Measurements from ENCODE around the gene ZNF865.
A peak's percentile ranks its signal among the peaks of the same experiment; 100 is the strongest.

The ZNF865 gene

GRCh38 chr19:55611300-55611982 lies 6.0 kb downstream of the ZNF865 start:
- Histone ChIP-seq H2AFZ (ENCODE audit: low read length) (no peak overlapping the region), H3K9me3 (ENCODE audit: low read length) (no peaks in the 10 kb centered on the region), H3K27me3 (ENCODE audit: insufficient read depth, low read length) (no peaks in the 10 kb centered on the region), H3K27ac (ENCODE audit: low read depth, low read length, poor library complexity, severe bottlenecking) (no peak overlapping the region), H3K36me3 (ENCODE audit: insufficient read depth, low read length) (peaks cover 35% of the 10 kb centered on the region), H3K9me2 (ENCODE audit: low read depth, low read length) (no peaks in the 10 kb centered on the region), H3F3A (ENCODE audit: insufficient read depth, low read length) (no peaks in the 10 kb centered on the region), H3K79me2 (ENCODE audit: insufficient read depth, low read length) (no peaks in the 10 kb centered on the region), H3K4me3 (ENCODE audit: low read depth, low read length, poor library complexity, severe bottlenecking) (no peak overlapping the region), H3K9ac (ENCODE audit: low read length) (no peak overlapping the region), H3K4me1 (ENCODE audit: insufficient read depth, low read length, severe bottlenecking) (peaks cover 5% of the 10 kb centered on the region), H3K4me2 (ENCODE audit: low read length) (no peak overlapping the region), H4K20me1 (ENCODE audit: insufficient read depth, low read length) (no peaks in the 10 kb centered on the region)
- TF ChIP-seq, protein P1, sequence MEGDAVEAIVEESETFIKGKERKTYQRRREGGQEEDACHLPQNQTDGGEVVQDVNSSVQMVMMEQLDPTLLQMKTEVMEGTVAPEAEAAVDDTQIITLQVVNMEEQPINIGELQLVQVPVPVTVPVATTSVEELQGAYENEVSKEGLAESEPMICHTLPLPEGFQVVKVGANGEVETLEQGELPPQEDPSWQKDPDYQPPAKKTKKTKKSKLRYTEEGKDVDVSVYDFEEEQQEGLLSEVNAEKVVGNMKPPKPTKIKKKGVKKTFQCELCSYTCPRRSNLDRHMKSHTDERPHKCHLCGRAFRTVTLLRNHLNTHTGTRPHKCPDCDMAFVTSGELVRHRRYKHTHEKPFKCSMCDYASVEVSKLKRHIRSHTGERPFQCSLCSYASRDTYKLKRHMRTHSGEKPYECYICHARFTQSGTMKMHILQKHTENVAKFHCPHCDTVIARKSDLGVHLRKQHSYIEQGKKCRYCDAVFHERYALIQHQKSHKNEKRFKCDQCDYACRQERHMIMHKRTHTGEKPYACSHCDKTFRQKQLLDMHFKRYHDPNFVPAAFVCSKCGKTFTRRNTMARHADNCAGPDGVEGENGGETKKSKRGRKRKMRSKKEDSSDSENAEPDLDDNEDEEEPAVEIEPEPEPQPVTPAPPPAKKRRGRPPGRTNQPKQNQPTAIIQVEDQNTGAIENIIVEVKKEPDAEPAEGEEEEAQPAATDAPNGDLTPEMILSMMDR (IDR thresholded peaks at IDR 0.05; ENCODE audit: low read length), result no peak
- TF ChIP-seq EZH2 (IDR thresholded peaks at IDR 0.05; ENCODE audit: borderline replicate concordance, low read length), result no peak

- no peak overlapping the region for H3K9ac ChIP-seq (ENCODE audit: low read length)
- H3K4me1 ChIP-seq (ENCODE audit: insufficient read depth, low read length, severe bottlenecking), result no peaks in the 10 kb centered on the region
- no peaks in the 10 kb centered on the region for H3K79me2 ChIP-seq (ENCODE audit: insufficient read depth, low read length)
- H3K36me3 ChIP-seq (ENCODE audit: insufficient read depth, low read length), result peaks cover 34% of the 10 kb centered on the region
- no peaks in the 10 kb centered on the region for H3F3A ChIP-seq (ENCODE audit: insufficient read depth, low read length)
- no peak overlapping the region for H3K4me2 ChIP-seq (ENCODE audit: low read length)
- H4K20me1 ChIP-seq (ENCODE audit: insufficient read depth, low read length), result no peaks in the 10 kb centered on the region
- peak overlapping the region; percentile 14 for H3K27ac ChIP-seq (ENCODE audit: low read depth, low read length, poor library complexity, severe bottlenecking)
- H3K9me3 ChIP-seq (ENCODE audit: low read length), result no peaks in the 10 kb centered on the region
- TF ChIP-seq EZH2 (IDR thresholded peaks at IDR 0.05; ENCODE audit: borderline replicate concordance, low read length), result no peak
- TF ChIP-seq, protein P1 (IDR thresholded peaks at IDR 0.05; ENCODE audit: low read length), result no peak
- no peaks in the 10 kb centered on the region for H3K27me3 ChIP-seq (ENCODE audit: insufficient read depth, low read length)
- no peaks in the 10 kb centered on the region for H3K9me2 ChIP-seq (ENCODE audit: low read depth, low read length)
- no peak overlapping the region for H2AFZ ChIP-seq (ENCODE audit: low read length)
- no peak overlapping the region for H3K4me3 ChIP-seq (ENCODE audit: low read depth, low read length, poor library complexity, severe bottlenecking)
Observed at GRCh38 chr19:55611983-55612645, 6.7 kb downstream of the ZNF865 start.

- Histone ChIP-seq H3K36me3 (ENCODE audit: insufficient read depth, low read length) (peaks cover 39% of the 10 kb centered on the region), H4K20me1 (ENCODE audit: insufficient read depth, low read length) (no peaks in the 10 kb centered on the region), H3K27me3 (ENCODE audit: insufficient read depth, low read length) (no peaks in the 10 kb centered on the region), H3K4me1 (ENCODE audit: insufficient read depth, low read length, severe bottlenecking) (no peaks in the 10 kb centered on the region), H3K4me2 (ENCODE audit: low read length) (no peak overlapping the region), H3K4me3 (ENCODE audit: low read depth, low read length, poor library complexity, severe bottlenecking) (no peak overlapping the region), H2AFZ (ENCODE audit: low read length) (no peak overlapping the region), H3F3A (ENCODE audit: insufficient read depth, low read length) (no peaks in the 10 kb centered on the region), H3K9ac (ENCODE audit: low read length) (no peak overlapping the region), H3K79me2 (ENCODE audit: insufficient read depth, low read length) (no peaks in the 10 kb centered on the region), H3K27ac (ENCODE audit: low read depth, low read length, poor library complexity, severe bottlenecking) (no peak overlapping the region), H3K9me2 (ENCODE audit: low read depth, low read length) (no peaks in the 10 kb centered on the region), H3K9me3 (ENCODE audit: low read length) (no peaks in the 10 kb centered on the region)
- no peak for TF ChIP-seq EZH2 (IDR thresholded peaks at IDR 0.05; ENCODE audit: borderline replicate concordance, low read length)
- TF ChIP-seq, protein P1 (IDR thresholded peaks at IDR 0.05; ENCODE audit: low read length), result no peak
Observed at GRCh38 chr19:55613396-55613795, 7.9 kb downstream of the ZNF865 start.
